Neural cell (in vitro differentiated cells): ENCODE results near the gene OTULINL. TPM values are rescaled to one million over a fixed set of nuclear protein-coding genes. Genes with fewer than 3 reads are reported as not detected.

Experiments
- H2AFZ ChIP-seq: fragments of 200-600, 300-800 bp; sonication (generic), shearing (Covaris generic); 2 replicates; pipeline ENCODE4 v1.6.0; 2014; ENCODE audit warnings: low read depth, mild to moderate bottlenecking, antibody characterized with exemption, low read length, moderate library complexity
- H3F3A ChIP-seq: fragments of 200-600 bp; shearing (Covaris generic); 2 replicates; pipeline ENCODE4 v1.6.1; 2016; ENCODE audit warnings: mild to moderate bottlenecking, moderate library complexity, mixed read lengths, antibody characterized with exemption, low read length; ENCODE audit not compliant: insufficient read depth, poor library complexity, severe bottlenecking
- H3K27ac ChIP-seq: fragments of 200-600, 300-800 bp; sonication (generic), shearing (Covaris generic); 2 replicates; pipeline ENCODE4 v1.5.1; 2014; ENCODE audit warnings: mild to moderate bottlenecking, low read length, moderate library complexity
- H3K27me3 ChIP-seq: fragments of 300-800, 200-600 bp; sonication (generic), shearing (Covaris generic); 2 replicates; pipeline ENCODE4 v1.6.0; 2014; ENCODE audit warnings: mild to moderate bottlenecking, low read depth, low read length, moderate library complexity; ENCODE audit not compliant: insufficient read depth
- H3K36me3 ChIP-seq: fragments of 300-800, 200-600 bp; sonication (generic), shearing (Covaris generic); 2 replicates; pipeline ENCODE4 v1.5.1; 2014; ENCODE audit warnings: mild to moderate bottlenecking, antibody characterized with exemption, low read length, moderate library complexity; ENCODE audit not compliant: insufficient read depth
- H3K4me2 ChIP-seq: fragments of 300-800, 200-600 bp; sonication (generic), shearing (Covaris generic); 2 replicates; pipeline ENCODE4 v1.6.0; 2014; ENCODE audit warnings: mild to moderate bottlenecking, low read length
- H3K4me3 ChIP-seq: fragments of 300-800, 200-600 bp; sonication (generic), shearing (Covaris generic); 2 replicates; pipeline ENCODE4 v1.5.1; 2014; ENCODE audit warnings: mild to moderate bottlenecking, low read length, moderate library complexity
- H3K79me2 ChIP-seq: fragments of 200-600 bp; shearing (Covaris generic); replicated peaks from 2 replicates; pipeline ENCODE4 v1.6.0; 2014; ENCODE audit warnings: mild to moderate bottlenecking, low read length, moderate library complexity; ENCODE audit not compliant: insufficient read depth
- H3K9ac ChIP-seq: fragments of 300-800, 200-600 bp; sonication (generic), shearing (Covaris generic); 2 replicates; pipeline ENCODE4 v1.6.1; 2016; ENCODE audit warnings: mild to moderate bottlenecking, low read length, mixed read lengths
- H3K9me2 ChIP-seq: fragments of 200-600 bp; shearing (Covaris generic); 2 replicates; pipeline ENCODE4 v1.6.1; 2016; ENCODE audit warnings: mild to moderate bottlenecking, low read length, mixed read lengths; ENCODE audit not compliant: insufficient read depth
- H3K9me3 ChIP-seq: fragments of 200-600, 300-800 bp; sonication (generic), shearing (Covaris generic); 2 replicates; pipeline ENCODE4 v1.6.1; 2016; ENCODE audit warnings: mild to moderate bottlenecking, mixed run types, low read length, moderate library complexity, mixed read lengths
- H4K20me1 ChIP-seq: fragments of 200-600 bp; shearing (Covaris generic); 2 replicates; pipeline ENCODE4 v1.6.1; 2016; ENCODE audit warnings: mild to moderate bottlenecking, mixed run types; ENCODE audit not compliant: insufficient read depth
- CTCF ChIP-seq: fragments of 450-650 bp; IDR thresholded peaks from 2 replicates; pipeline ENCODE4 v1.5.1; 2014; ENCODE audit warnings: antibody characterized with exemption, mild to moderate bottlenecking, moderate library complexity; ENCODE audit not compliant: poor library complexity, severe bottlenecking
- EZH2 ChIP-seq: fragments of 200-600, 300-800 bp; shearing (Covaris generic), sonication (generic); IDR thresholded peaks from 2 replicates; pipeline ENCODE4 v1.6.1; 2014; ENCODE audit warnings: antibody characterized with exemption, low read length, borderline replicate concordance, mild to moderate bottlenecking; ENCODE audit not compliant: insufficient read depth, poor library complexity, severe bottlenecking
- MXI1 ChIP-seq: fragments of 450-650 bp; conservative IDR thresholded peaks from 2 replicates; pipeline ENCODE4 v1.6.1; 2014; ENCODE audit warnings: antibody characterized with exemption, mild to moderate bottlenecking; ENCODE audit not compliant: poor library complexity, severe bottlenecking
- POLR2AphosphoS5 ChIP-seq: IDR thresholded peaks from 2 replicates; pipeline ENCODE4 v1.6.1; 2012
- RAD21 ChIP-seq: fragments of 450-650 bp; conservative IDR thresholded peaks from 2 replicates; pipeline ENCODE4 v1.6.1; 2014; ENCODE audit warnings: antibody characterized with exemption, mild to moderate bottlenecking, moderate library complexity
- REST ChIP-seq: IDR thresholded peaks from 2 replicates; pipeline ENCODE4 v1.6.1; 2012; ENCODE audit warnings: borderline replicate concordance
- SMC3 ChIP-seq: fragments of 450-650 bp; conservative IDR thresholded peaks from 2 replicates; pipeline ENCODE4 v1.6.1; 2014; ENCODE audit warnings: antibody characterized with exemption, mild to moderate bottlenecking, moderate library complexity; ENCODE audit not compliant: poor library complexity
- TAF1 ChIP-seq: IDR thresholded peaks from 2 replicates; pipeline ENCODE4 v1.6.1; 2012; ENCODE audit warnings: low read depth
- polyA plus RNA-seq: library from polyadenylated mRNA; depleted of rRNA; stranded (reverse); fragments of >200 nt; gene quantifications from 2 replicates; pipeline ENCODE4 v1.2.3, GENCODE V29; 2014

OTULINL gene
- polyA plus RNA-seq, 1 donor from 2014 or later: 7.2 TPM

DNA sequence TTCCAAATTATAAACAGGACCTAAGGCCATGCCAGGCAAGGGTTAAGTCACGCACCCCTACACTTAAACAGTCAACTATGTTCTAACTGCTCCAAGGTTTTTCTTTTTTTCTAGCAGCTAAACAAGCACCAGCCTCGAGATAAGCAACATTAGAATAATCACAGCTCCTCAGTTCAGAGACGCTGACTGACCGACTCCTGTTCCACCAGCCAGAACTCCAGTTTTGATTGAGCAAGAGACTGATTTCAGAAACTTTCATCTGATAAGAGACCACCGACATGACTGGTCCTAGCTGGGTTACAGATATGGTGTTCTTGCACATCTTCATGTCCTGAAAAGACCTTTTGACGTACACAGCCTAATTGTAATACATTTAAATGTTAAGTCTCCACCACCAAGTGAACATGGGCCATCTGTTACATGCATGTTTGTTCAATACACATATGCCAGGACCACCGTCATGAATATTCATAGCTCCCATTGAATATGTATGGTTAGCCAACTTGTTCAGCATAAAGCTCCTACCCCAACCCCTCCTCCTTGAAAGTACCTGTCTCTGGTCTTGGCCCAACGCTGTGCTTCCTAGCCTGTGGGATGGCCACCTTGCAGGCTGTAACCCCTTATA is 23.7 kb upstream of the OTULINL start:
- Histone ChIP-seq H3K36me3 (no peaks in the 10 kb centered on the region), H3K9ac (no peak overlapping the region), H3K9me2 (no peaks in the 10 kb centered on the region), H3K9me3 (no peaks in the 10 kb centered on the region), H3K4me2 (no peak overlapping the region), H3F3A (no peaks in the 10 kb centered on the region), H3K4me3 (no peak overlapping the region), H2AFZ (no peak overlapping the region), H3K79me2 (no peaks in the 10 kb centered on the region), H4K20me1 (no peaks in the 10 kb centered on the region), H3K27ac (no peak overlapping the region), H3K27me3 (no peaks in the 10 kb centered on the region)
- TF ChIP-seq RAD21 (no peak), EZH2 (no peak), MXI1 (no peak), SMC3 (no peak), TAF1 (no peak), REST (no peak), POLR2AphosphoS5 (no peak)

- Histone ChIP-seq H3F3A (no peaks in the 10 kb centered on the region), H3K9ac (no peak overlapping the region), H3K4me2 (no peak overlapping the region), H3K27ac (no peak overlapping the region), H3K9me3 (no peaks in the 10 kb centered on the region), H2AFZ (no peak overlapping the region), H4K20me1 (no peaks in the 10 kb centered on the region), H3K4me3 (no peak overlapping the region), H3K79me2 (no peaks in the 10 kb centered on the region), H3K27me3 (no peaks in the 10 kb centered on the region), H3K9me2 (no peaks in the 10 kb centered on the region), H3K36me3 (no peaks in the 10 kb centered on the region)
- TF ChIP-seq EZH2 (no peak), SMC3 (no peak), REST (no peak), CTCF (no peak)
These were observed 21.4 kb upstream of the OTULINL start for GRCh38 chr5:14560091-14560595.
